ENCODE measurements around the gene TNFAIP8L1. TPM values are rescaled to one million over a fixed set of nuclear protein-coding genes. Genes with fewer than 3 reads are reported as not detected.

TNFAIP8L1 gene
- total RNA-seq, 1 donor from 2014 or later = 8.2 TPM

- Histone ChIP-seq H3K36me3 (no peaks in the 10 kb centered on the region), H3K4me1 (no peaks in the 10 kb centered on the region), H3K27me3 (peaks cover 1% of the 10 kb centered on the region), H2AFZ (replicated peaks) (no peak overlapping the region), H3K9me3 (ENCODE audit: low read depth) (no peaks in the 10 kb centered on the region), H3K27ac (no peak overlapping the region), H3K4me2 (no peak overlapping the region), H4K20me1 (ENCODE audit: low read depth) (peaks cover under 1% of the 10 kb centered on the region), H3F3A (ENCODE audit: low read depth) (peaks cover 3% of the 10 kb centered on the region), H3K79me2 (ENCODE audit: low read depth) (no peaks in the 10 kb centered on the region), H3K4me3 (no peak overlapping the region), H3K9ac (no peak overlapping the region)
- TF ChIP-seq CTCF (IDR thresholded peaks at IDR 0.05) (no peak), EZH2 (IDR thresholded peaks at IDR 0.05) (no peak)
- Mint-ChIP-seq H3K4me1 (peaks cover 7% of the 10 kb centered on the region), H3K27ac (peak overlapping the region; percentile 76), H3K27me3 (ENCODE audit: insufficient read depth, low read depth) (peaks cover 5% of the 10 kb centered on the region), H3K4me3 (no peak overlapping the region), H3K9me3 (no peaks in the 10 kb centered on the region), H3K36me3 (peaks cover 1% of the 10 kb centered on the region)
- no peak for DNase-seq (ENCODE audit: low spot score)
Measured at GRCh38 chr19:4642625-4643024, 3.3 kb downstream of the TNFAIP8L1 start.

- Histone ChIP-seq H3K27ac (no peak overlapping the region), H4K20me1 (ENCODE audit: low read depth) (peaks cover 6% of the 10 kb centered on the region), H3K27me3 (no peaks in the 10 kb centered on the region), H3K36me3 (no peaks in the 10 kb centered on the region), H3K4me3 (no peak overlapping the region), H3K4me2 (no peak overlapping the region), H3K9ac (no peak overlapping the region), H3K9me3 (ENCODE audit: low read depth) (no peaks in the 10 kb centered on the region), H3K79me2 (ENCODE audit: low read depth) (no peaks in the 10 kb centered on the region), H3F3A (ENCODE audit: low read depth) (no peaks in the 10 kb centered on the region), H3K4me1 (no peaks in the 10 kb centered on the region), H2AFZ (replicated peaks) (no peak overlapping the region)
- H3K4me3 Mint-ChIP-seq = no peak overlapping the region
- no peaks in the 10 kb centered on the region for H3K9me3 Mint-ChIP-seq
- H3K27ac Mint-ChIP-seq = no peak overlapping the region
- TF ChIP-seq EZH2phosphoT487 (IDR thresholded peaks at IDR 0.05) (no peak), EZH2 (IDR thresholded peaks at IDR 0.05) (no peak), CTCF (IDR thresholded peaks at IDR 0.05) (no peak)
- peaks cover 1% of the 10 kb centered on the region for H3K36me3 Mint-ChIP-seq
- no peak for DNase-seq (ENCODE audit: low spot score)
- no peaks in the 10 kb centered on the region for H3K4me1 Mint-ChIP-seq
- peaks cover 5% of the 10 kb centered on the region for H3K27me3 Mint-ChIP-seq (ENCODE audit: insufficient read depth, low read depth)
Measured at GRCh38 chr19:4645718-4646117, 6.4 kb downstream of the TNFAIP8L1 start.

GRCh38 chr19:4647676-4648644, 8.6 kb downstream of the TNFAIP8L1 start:
- DNase-seq (ENCODE audit: low spot score) = no peak
- no peaks in the 10 kb centered on the region for H3K36me3 ChIP-seq
- no peaks in the 10 kb centered on the region for H3K4me1 ChIP-seq
- Mint-ChIP-seq H3K9me3 (no peaks in the 10 kb centered on the region), H3K36me3 (peaks cover 1% of the 10 kb centered on the region), H3K27me3 (ENCODE audit: insufficient read depth, low read depth) (peaks cover 5% of the 10 kb centered on the region), H3K27ac (no peak overlapping the region), H3K4me1 (no peaks in the 10 kb centered on the region), H3K4me3 (no peak overlapping the region)
- H3K4me3 ChIP-seq = no peak overlapping the region
- H3K4me2 ChIP-seq = no peak overlapping the region
- TF ChIP-seq CTCF (IDR thresholded peaks at IDR 0.05) (peak; percentile 13), EZH2 (IDR thresholded peaks at IDR 0.05) (no peak)
- H3K79me2 ChIP-seq (ENCODE audit: low read depth) = no peaks in the 10 kb centered on the region
- peaks cover 6% of the 10 kb centered on the region for H4K20me1 ChIP-seq (ENCODE audit: low read depth)
- no peak overlapping the region for H3K27ac ChIP-seq
- no peaks in the 10 kb centered on the region for H3K27me3 ChIP-seq
- H3K9ac ChIP-seq = no peak overlapping the region
- no peaks in the 10 kb centered on the region for H3F3A ChIP-seq (ENCODE audit: low read depth)
- H2AFZ ChIP-seq (replicated peaks) = no peak overlapping the region
- no peaks in the 10 kb centered on the region for H3K9me3 ChIP-seq (ENCODE audit: low read depth)

Data from neural progenitor cell (in vitro differentiated cells).